DOHH2 (cell line): ENCODE measurements around the gene FOXK2.

ENCODE experiments used
- H3F3A ChIP-seq: fragments of 200-600 bp; sonication (generic), shearing (Covaris generic); 2 replicates; pipeline ENCODE4 v1.6.0; 2016; ENCODE audit warnings: antibody characterized with exemption, mild to moderate bottlenecking; ENCODE audit not compliant: control insufficient read depth, insufficient read depth
- H3K27ac ChIP-seq: fragments of 200-600 bp; sonication (generic); 2 replicates; pipeline ENCODE4 v1.5.1; 2014; ENCODE audit warnings: low read depth, mild to moderate bottlenecking, low read length, moderate library complexity
- H3K27me3 ChIP-seq: fragments of 200-600 bp; sonication (generic); 2 replicates; pipeline ENCODE4 v1.6.1; 2014; ENCODE audit warnings: mild to moderate bottlenecking, low read length, mixed read lengths; ENCODE audit not compliant: control insufficient read depth
- H3K36me3 ChIP-seq: fragments of 200-600 bp; sonication (generic); 2 replicates; pipeline ENCODE4 v1.6.1; 2014; ENCODE audit warnings: mild to moderate bottlenecking, low read length, moderate library complexity, mixed read lengths; ENCODE audit not compliant: control insufficient read depth
- H3K4me1 ChIP-seq: fragments of 200-600 bp; sonication (generic); 2 replicates; pipeline ENCODE4 v1.6.1; 2014; ENCODE audit warnings: mild to moderate bottlenecking, low read length, mixed read lengths; ENCODE audit not compliant: control insufficient read depth
- H3K4me2 ChIP-seq: fragments of 200-600 bp; sonication (generic); 2 replicates; pipeline ENCODE4 v1.6.0; 2014; ENCODE audit warnings: mild to moderate bottlenecking, low read length, moderate library complexity
- H3K4me3 ChIP-seq: fragments of 200-600 bp; sonication (generic); 2 replicates; pipeline ENCODE4 v1.5.1; 2014; ENCODE audit warnings: mild to moderate bottlenecking, low read length, mixed read lengths
- H3K79me2 ChIP-seq: fragments of 200-600 bp; sonication (generic); 2 replicates; pipeline ENCODE4 v1.6.1; 2014; ENCODE audit warnings: mild to moderate bottlenecking, low read length, mixed read lengths; ENCODE audit not compliant: control insufficient read depth
- H3K9me2 ChIP-seq: fragments of 200-600 bp; sonication (generic); replicated peaks from 2 replicates; pipeline ENCODE4 v1.6.1; 2014; ENCODE audit warnings: mild to moderate bottlenecking, low read length, mixed read lengths; ENCODE audit not compliant: control insufficient read depth
- H3K9me3 ChIP-seq: fragments of 200-600 bp; sonication (generic); 2 replicates; pipeline ENCODE4 v1.6.1; 2014; ENCODE audit warnings: antibody characterized with exemption, low read length, mixed read lengths; ENCODE audit not compliant: control insufficient read depth, insufficient read depth
- H4K20me1 ChIP-seq: fragments of 200-600 bp; sonication (generic); 2 replicates; pipeline ENCODE4 v1.6.0; 2014; ENCODE audit warnings: low read depth, mild to moderate bottlenecking, antibody characterized with exemption, low read length, moderate library complexity; ENCODE audit not compliant: control insufficient read depth, insufficient read depth
- EZH2phosphoT487 ChIP-seq: fragments of 200-600 bp; sonication (generic); IDR thresholded peaks from 2 replicates; pipeline ENCODE4 v1.6.1; 2017; ENCODE audit warnings: borderline replicate concordance, mild to moderate bottlenecking, antibody characterized with exemption, low read length, moderate library complexity, mixed read lengths
- TF ChIP-seq, protein P1 (sequence below): fragments of 200-600 bp; sonication (generic); IDR thresholded peaks from one replicate; pipeline ENCODE4 v1.5.1; 2014; ENCODE audit warnings: antibody characterized with exemption, mild to moderate bottlenecking, low read depth, low read length; ENCODE audit not compliant: poor library complexity, severe bottlenecking

The FOXK2 gene

DNA sequence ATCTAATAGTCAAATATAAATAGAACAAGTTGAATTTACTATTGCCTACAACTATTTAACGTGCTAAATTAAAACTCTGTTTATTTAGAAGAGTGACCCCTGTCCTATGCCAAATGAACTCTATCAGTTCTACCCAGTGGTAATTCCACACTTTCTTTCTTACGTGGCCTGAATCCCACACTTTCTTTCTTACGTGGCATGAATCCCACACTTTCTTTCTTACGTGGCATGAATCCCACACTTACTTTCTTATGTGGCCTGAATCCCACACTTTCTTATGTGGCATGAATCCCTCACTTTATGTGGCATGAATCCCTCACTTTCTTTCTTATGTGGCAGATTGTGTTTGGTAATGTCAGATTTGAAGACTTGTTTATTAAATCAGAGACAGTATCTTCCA lies 6.2 kb downstream of the FOXK2 start:
- Histone ChIP-seq H3K27ac (no peak overlapping the region), H3K4me1 (peaks cover 65% of the 10 kb centered on the region), H3K79me2 (peaks cover 100% of the 10 kb centered on the region), H3K9me2 (no peaks in the 10 kb centered on the region), H3F3A (no peaks in the 10 kb centered on the region), H3K9me3 (no peaks in the 10 kb centered on the region), H3K27me3 (no peaks in the 10 kb centered on the region), H4K20me1 (peaks cover 29% of the 10 kb centered on the region), H3K36me3 (peaks cover 19% of the 10 kb centered on the region), H3K4me3 (no peak overlapping the region), H3K4me2 (no peak overlapping the region)
- no peak for TF ChIP-seq EZH2phosphoT487
- TF ChIP-seq, protein P1, sequence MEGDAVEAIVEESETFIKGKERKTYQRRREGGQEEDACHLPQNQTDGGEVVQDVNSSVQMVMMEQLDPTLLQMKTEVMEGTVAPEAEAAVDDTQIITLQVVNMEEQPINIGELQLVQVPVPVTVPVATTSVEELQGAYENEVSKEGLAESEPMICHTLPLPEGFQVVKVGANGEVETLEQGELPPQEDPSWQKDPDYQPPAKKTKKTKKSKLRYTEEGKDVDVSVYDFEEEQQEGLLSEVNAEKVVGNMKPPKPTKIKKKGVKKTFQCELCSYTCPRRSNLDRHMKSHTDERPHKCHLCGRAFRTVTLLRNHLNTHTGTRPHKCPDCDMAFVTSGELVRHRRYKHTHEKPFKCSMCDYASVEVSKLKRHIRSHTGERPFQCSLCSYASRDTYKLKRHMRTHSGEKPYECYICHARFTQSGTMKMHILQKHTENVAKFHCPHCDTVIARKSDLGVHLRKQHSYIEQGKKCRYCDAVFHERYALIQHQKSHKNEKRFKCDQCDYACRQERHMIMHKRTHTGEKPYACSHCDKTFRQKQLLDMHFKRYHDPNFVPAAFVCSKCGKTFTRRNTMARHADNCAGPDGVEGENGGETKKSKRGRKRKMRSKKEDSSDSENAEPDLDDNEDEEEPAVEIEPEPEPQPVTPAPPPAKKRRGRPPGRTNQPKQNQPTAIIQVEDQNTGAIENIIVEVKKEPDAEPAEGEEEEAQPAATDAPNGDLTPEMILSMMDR: no peak

DNA sequence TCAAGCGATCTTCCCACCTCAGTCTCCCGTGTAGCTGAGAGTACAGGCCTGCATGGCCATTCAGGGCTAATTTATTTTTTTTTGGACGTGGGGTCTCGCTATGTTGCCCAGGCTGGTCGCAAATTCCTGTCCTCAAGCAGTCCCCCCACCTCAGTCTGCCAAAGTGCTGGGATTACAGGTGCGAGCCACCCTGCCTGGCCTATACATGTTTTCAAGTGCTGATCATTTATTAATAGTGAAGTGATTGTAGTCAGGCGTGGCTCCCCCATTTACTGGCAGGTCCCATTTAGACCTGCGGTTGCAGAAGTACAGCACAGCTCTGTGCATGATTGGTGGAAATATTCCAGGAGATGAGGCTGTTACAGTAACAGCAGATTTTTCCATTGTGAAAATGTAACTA lies 8.4 kb downstream of the FOXK2 start:
- H4K20me1 ChIP-seq: peaks cover 26% of the 10 kb centered on the region
- no peaks in the 10 kb centered on the region for H3K9me3 ChIP-seq
- H3K36me3 ChIP-seq: peaks cover 10% of the 10 kb centered on the region
- peaks cover 100% of the 10 kb centered on the region for H3K79me2 ChIP-seq
- no peak overlapping the region for H3K4me2 ChIP-seq
- TF ChIP-seq EZH2phosphoT487: no peak
- TF ChIP-seq, protein P1: no peak
- H3K27ac ChIP-seq: no peak overlapping the region
- no peaks in the 10 kb centered on the region for H3K27me3 ChIP-seq
- H3F3A ChIP-seq: no peaks in the 10 kb centered on the region
- H3K4me1 ChIP-seq: peaks cover 52% of the 10 kb centered on the region
- H3K9me2 ChIP-seq: no peaks in the 10 kb centered on the region
- H3K4me3 ChIP-seq: no peak overlapping the region

DNA sequence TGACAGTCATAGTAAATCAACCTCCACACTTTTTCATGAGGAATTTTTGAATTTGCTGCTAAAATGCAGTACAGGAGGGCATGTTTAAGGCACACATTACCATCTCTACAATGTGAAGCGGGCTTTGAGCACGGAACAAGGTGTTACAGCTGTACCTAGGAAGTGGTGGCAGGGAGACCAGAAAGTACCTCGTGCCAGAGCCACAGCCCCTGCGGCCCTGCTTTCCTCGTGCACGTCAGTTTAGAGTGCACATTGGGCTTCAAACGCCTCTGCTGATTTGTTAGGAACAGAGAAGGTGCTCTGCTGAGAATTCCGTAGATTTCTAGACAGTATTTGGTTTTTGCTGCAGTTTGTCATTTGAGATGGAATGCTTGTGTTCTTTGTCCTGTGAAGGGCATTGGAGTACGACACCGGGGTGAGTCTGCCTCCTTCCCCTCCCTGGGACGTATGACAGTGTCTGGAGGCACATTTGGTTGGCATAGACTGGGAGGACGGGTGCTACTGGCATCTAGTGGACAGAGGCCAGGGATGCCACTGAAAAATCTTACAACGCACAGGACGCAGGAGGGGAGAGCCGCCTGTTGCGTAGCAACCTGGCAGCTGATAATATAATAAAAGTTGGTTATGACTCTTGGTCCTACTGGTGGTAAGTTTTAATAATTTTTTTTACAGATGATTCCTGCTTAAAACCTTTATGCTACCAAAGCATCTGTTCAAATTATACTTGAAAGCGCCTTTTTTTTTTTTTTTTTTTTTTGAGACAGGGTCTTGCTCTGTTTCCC lies 9.1 kb downstream of the FOXK2 start:
- Histone ChIP-seq H3K9me2 (no peaks in the 10 kb centered on the region), H3K4me3 (no peak overlapping the region), H3K4me1 (peaks cover 45% of the 10 kb centered on the region), H3K79me2 (peaks cover 100% of the 10 kb centered on the region), H3K36me3 (peaks cover 8% of the 10 kb centered on the region), H3K9me3 (no peaks in the 10 kb centered on the region), H3K4me2 (no peak overlapping the region), H3F3A (no peaks in the 10 kb centered on the region), H3K27me3 (no peaks in the 10 kb centered on the region), H4K20me1 (peaks cover 29% of the 10 kb centered on the region), H3K27ac (no peak overlapping the region)
- TF ChIP-seq, protein P1: no peak
- TF ChIP-seq EZH2phosphoT487: no peak
